Glutamatergic neuron (in vitro differentiated cells): ENCODE data around the gene TDRD1. TPM values are rescaled to one million over a fixed set of nuclear protein-coding genes. Genes with fewer than 3 reads are reported as not detected.
"Not testable (repeated sequence)": the region's sequence is repeated elsewhere in the genome, so short reads cannot be mapped to it uniquely, and the experiment has no call there.

Source experiments
- DNase-seq: peaks from one replicate; pipeline ENCODE4 v3.0.0; 2022
- H3K27ac Mint-ChIP-seq: one replicate; pipeline ENCODE4 v1.8.0; 2020; ENCODE audit warnings: mild to moderate bottlenecking, mixed read lengths, inconsistent platforms; ENCODE audit not compliant: unreplicated experiment
- H3K27me3 Mint-ChIP-seq: one replicate; pipeline ENCODE4 v1.8.0; 2020; ENCODE audit warnings: mild to moderate bottlenecking, moderate library complexity, mixed read lengths, inconsistent platforms; ENCODE audit not compliant: unreplicated experiment
- H3K36me3 Mint-ChIP-seq: one replicate; pipeline ENCODE4 v1.8.0; 2020; ENCODE audit warnings: mild to moderate bottlenecking, mixed read lengths, inconsistent platforms; ENCODE audit not compliant: unreplicated experiment
- H3K4me1 Mint-ChIP-seq: one replicate; pipeline ENCODE4 v1.8.0; 2020; ENCODE audit warnings: mild to moderate bottlenecking, low read depth, mixed read lengths, inconsistent platforms; ENCODE audit not compliant: unreplicated experiment
- H3K4me3 Mint-ChIP-seq: one replicate; pipeline ENCODE4 v1.8.0; 2020; ENCODE audit warnings: mild to moderate bottlenecking, mixed read lengths, inconsistent platforms; ENCODE audit not compliant: unreplicated experiment
- H3K9me3 Mint-ChIP-seq: one replicate; pipeline ENCODE4 v1.8.0; 2020; ENCODE audit warnings: mild to moderate bottlenecking, moderate library complexity, mixed read lengths, inconsistent platforms; ENCODE audit not compliant: unreplicated experiment
- CTCF ChIP-seq: fragments of 200-600 bp; sonication (generic); IDR thresholded peaks from one replicate; pipeline ENCODE4 v1.5.0; 2021; ENCODE audit not compliant: partially characterized antibody, unreplicated experiment
- long read RNA-seq: library from polyadenylated mRNA; unstranded; transcript quantifications from one replicate; pipeline ENCODE4 v2.0.0, GENCODE V29; 2020; ENCODE audit not compliant: unreplicated experiment
- total RNA-seq: library from RNA; stranded (reverse); fragmentation: NEBNext Ultra II Directional; extraction: Animal tissue kit (Norgen Biotek cat#: 25700); gene quantifications from one replicate; pipeline ENCODE4 v1.2.1, GENCODE V29; 2021; ENCODE audit not compliant: unreplicated experiment

Gene TDRD1
- not detected for total RNA-seq
- long read RNA-seq: 0 reads

GRCh38 chr10:114179148-114179547 is at the start of gene TDRD1:
TDRD1 (plus strand) TSS chr10:114179353; CDS start chr10:114187832, 8,479 bp downstream.
- no peaks in the 10 kb centered on the region for H3K36me3 Mint-ChIP-seq
- H3K4me3 Mint-ChIP-seq: no peak within 1 kb of the TSS
- no peak for TF ChIP-seq CTCF
- no peaks in the 10 kb centered on the region for H3K4me1 Mint-ChIP-seq
- peaks cover 10% of the 10 kb centered on the region for H3K9me3 Mint-ChIP-seq
- DNase-seq: no peak
- H3K27ac Mint-ChIP-seq: no peak within 1 kb of the TSS
- H3K27me3 Mint-ChIP-seq: peaks cover 5% of the 10 kb centered on the region

- TF ChIP-seq CTCF: no peak
- peaks cover 1% of the 10 kb centered on the region for H3K9me3 Mint-ChIP-seq
- H3K27ac Mint-ChIP-seq: no peak overlapping the region
- peaks cover 2% of the 10 kb centered on the region for H3K27me3 Mint-ChIP-seq
- H3K4me3 Mint-ChIP-seq: no peak overlapping the region
- no peak for DNase-seq
- H3K36me3 Mint-ChIP-seq: no peaks in the 10 kb centered on the region
- no peaks in the 10 kb centered on the region for H3K4me1 Mint-ChIP-seq
These were observed 48.1 kb upstream of the TDRD1 start for GRCh38 chr10:114131094-114131493.

- DNase-seq: no peak
- Mint-ChIP-seq H3K27me3 (no peaks in the 10 kb centered on the region), H3K4me1 (no peaks in the 10 kb centered on the region), H3K9me3 (no peaks in the 10 kb centered on the region), H3K4me3 (no peak overlapping the region), H3K27ac (no peak overlapping the region), H3K36me3 (no peaks in the 10 kb centered on the region)
- no peak for TF ChIP-seq CTCF
These were observed 43.7 kb upstream of the TDRD1 start for GRCh38 chr10:114135476-114135875.

- no peak overlapping the region for H3K27ac Mint-ChIP-seq
- H3K27me3 Mint-ChIP-seq: peaks cover 3% of the 10 kb centered on the region
- no peak for DNase-seq
These were observed 40.6 kb upstream of the TDRD1 start for GRCh38 chr10:114138581-114138980.

GRCh38 chr10:114140036-114140435 is 39.1 kb upstream of the TDRD1 start:
- Mint-ChIP-seq H3K4me3 (no peak overlapping the region), H3K27me3 (peaks cover 3% of the 10 kb centered on the region), H3K27ac (no peak overlapping the region), H3K4me1 (no peaks in the 10 kb centered on the region), H3K9me3 (no peaks in the 10 kb centered on the region), H3K36me3 (no peaks in the 10 kb centered on the region)
- no peak for TF ChIP-seq CTCF
- no peak for DNase-seq

More at GRCh38 chr10:114138581-114138980, 40.6 kb upstream of the TDRD1 start:
- TF ChIP-seq CTCF: no peak
- Mint-ChIP-seq H3K4me3 (no peak overlapping the region), H3K9me3 (no peaks in the 10 kb centered on the region), H3K36me3 (no peaks in the 10 kb centered on the region), H3K4me1 (no peaks in the 10 kb centered on the region)

GRCh38 chr10:114140827-114141226 is 38.3 kb upstream of the TDRD1 start:
- not testable (repeated sequence) for H3K4me3 Mint-ChIP-seq, H3K27ac Mint-ChIP-seq, H3K36me3 Mint-ChIP-seq, DNase-seq, H3K9me3 Mint-ChIP-seq, H3K4me1 Mint-ChIP-seq, H3K27me3 Mint-ChIP-seq
